ENCODE data around the gene MREG.

DNA sequence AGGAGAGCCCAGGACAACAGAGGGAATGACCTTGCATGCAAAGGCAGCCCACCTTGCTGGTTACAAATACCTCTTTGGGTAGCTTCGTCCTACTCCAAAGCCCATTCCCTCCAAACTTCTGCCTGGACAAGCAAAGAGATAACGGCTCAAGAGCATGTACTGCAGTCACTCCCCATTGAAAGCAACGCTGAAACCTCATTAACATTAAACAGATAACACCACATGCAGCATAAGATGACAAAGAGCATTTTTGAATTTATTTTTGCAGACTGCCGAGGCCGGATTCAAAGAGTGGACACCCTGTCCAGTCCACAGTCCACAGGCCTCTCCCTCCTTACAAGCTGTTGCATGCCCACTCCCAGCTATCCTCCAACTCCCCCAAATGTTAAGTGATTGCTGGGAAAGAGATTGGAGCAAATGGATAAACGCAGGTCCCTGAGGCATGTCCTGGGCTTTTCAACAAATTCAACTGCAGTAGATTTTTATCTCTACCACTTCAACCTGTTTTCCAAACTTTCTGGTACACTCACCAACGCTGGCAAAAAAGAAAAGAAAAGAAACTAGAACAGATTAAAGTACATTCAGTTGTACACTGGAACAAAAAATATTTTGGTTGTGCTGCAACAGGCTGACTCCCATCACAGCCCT, 40.1 kb downstream of the MREG start:
- TF ChIP-seq, protein P1, sequence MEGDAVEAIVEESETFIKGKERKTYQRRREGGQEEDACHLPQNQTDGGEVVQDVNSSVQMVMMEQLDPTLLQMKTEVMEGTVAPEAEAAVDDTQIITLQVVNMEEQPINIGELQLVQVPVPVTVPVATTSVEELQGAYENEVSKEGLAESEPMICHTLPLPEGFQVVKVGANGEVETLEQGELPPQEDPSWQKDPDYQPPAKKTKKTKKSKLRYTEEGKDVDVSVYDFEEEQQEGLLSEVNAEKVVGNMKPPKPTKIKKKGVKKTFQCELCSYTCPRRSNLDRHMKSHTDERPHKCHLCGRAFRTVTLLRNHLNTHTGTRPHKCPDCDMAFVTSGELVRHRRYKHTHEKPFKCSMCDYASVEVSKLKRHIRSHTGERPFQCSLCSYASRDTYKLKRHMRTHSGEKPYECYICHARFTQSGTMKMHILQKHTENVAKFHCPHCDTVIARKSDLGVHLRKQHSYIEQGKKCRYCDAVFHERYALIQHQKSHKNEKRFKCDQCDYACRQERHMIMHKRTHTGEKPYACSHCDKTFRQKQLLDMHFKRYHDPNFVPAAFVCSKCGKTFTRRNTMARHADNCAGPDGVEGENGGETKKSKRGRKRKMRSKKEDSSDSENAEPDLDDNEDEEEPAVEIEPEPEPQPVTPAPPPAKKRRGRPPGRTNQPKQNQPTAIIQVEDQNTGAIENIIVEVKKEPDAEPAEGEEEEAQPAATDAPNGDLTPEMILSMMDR (IDR thresholded peaks at IDR 0.05): no peak
- no peak for TF ChIP-seq POLR2AphosphoS5 (IDR thresholded peaks at IDR 0.05; ENCODE audit: insufficient read depth in 1 of 2, low read depth in 1 of 2)
